Esophagus (tissue), 2 donors: ENCODE results near the gene PXDN. TPM values are rescaled to one million over a fixed set of nuclear protein-coding genes. Genes with fewer than 3 reads are reported as not detected.
A peak's percentile ranks its signal among the peaks of the same experiment; 100 is the strongest.
"Not testable (repeated sequence)": the region's sequence is repeated elsewhere in the genome, so short reads cannot be mapped to it uniquely, and the experiment has no call there.

Experiments used
- H3K27ac ChIP-seq, 2 donors: one replicate each; pipeline ENCODE4 v1.5.1; 2013; ENCODE audit warnings: low read depth in 2 of 2, mild to moderate bottlenecking in 2 of 2, inconsistent platforms in 1 of 2, low read length in 1 of 2, moderate library complexity in 1 of 2
- H3K27me3 ChIP-seq, 2 donors: one replicate each; pipeline ENCODE4 v1.6.1; 2013; ENCODE audit warnings: low read length in 2 of 2, control low read depth in 1 of 2, mild to moderate bottlenecking in 1 of 2; ENCODE audit not compliant: insufficient read depth in 2 of 2, control insufficient read depth in 1 of 2
- H3K36me3 ChIP-seq, 2 donors: one replicate each; pipeline ENCODE4 v1.6.1; 2013; ENCODE audit warnings: low read length in 1 of 2; ENCODE audit not compliant: control insufficient read depth in 2 of 2, insufficient read depth in 2 of 2
- H3K4me1 ChIP-seq, 2 donors: one replicate each; pipeline ENCODE4 v1.6.1; 2013; ENCODE audit warnings: low read length in 1 of 2; ENCODE audit not compliant: control insufficient read depth in 2 of 2, insufficient read depth in 2 of 2
- H3K4me3 ChIP-seq, 2 donors: one replicate each; pipeline ENCODE4 v1.5.1; 2013; ENCODE audit warnings: low read length in 2 of 2, mild to moderate bottlenecking in 2 of 2, low read depth in 1 of 2, moderate library complexity in 1 of 2
- H3K9me3 ChIP-seq, 2 donors: one replicate each; pipeline ENCODE4 v1.6.1; 2013; ENCODE audit warnings: mild to moderate bottlenecking in 2 of 2, low read depth in 1 of 2, low read length in 1 of 2, moderate library complexity in 1 of 2; ENCODE audit not compliant: control insufficient read depth in 2 of 2, insufficient read depth in 1 of 2
- WGBS, 2 donors: extraction: QIAGEN DNeasy Blood & Tissue Kit; methylation state at CpG; one replicate each; pipeline ENCODE4 v1.1.7; 2013; 5-methylcytosine and 5-hydroxymethylcytosine counted together
- polyA plus RNA-seq, 2 donors: library from polyadenylated mRNA; stranded (reverse); fragments of 200-250 nt; gene quantifications; one replicate each; pipeline ENCODE4 v1.2.3, GENCODE V29; 2013
- donor health status: healthy with polysubstance abuse.
- donor health status: Bipolar disorder and iron deficiency.

Gene PXDN
- polyA plus RNA-seq, 2 donors: 1.1 to 1.9 TPM

GRCh38 chr2:1716014-1716305 is 28.4 kb downstream of the PXDN start:
- not testable (repeated sequence) for H3K4me3 ChIP-seq, H3K36me3 ChIP-seq, H3K27me3 ChIP-seq, H3K9me3 ChIP-seq, H3K27ac ChIP-seq, H3K4me1 ChIP-seq
- whole genome bisulfite sequencing, 2 donors: 88 to 95% methylated on average over 2 of the region's 2 CpGs

- 58 to 67% methylated on average over 22 of the region's 22 CpGs for WGBS, 2 donors
- Histone ChIP-seq H3K4me1 (peaks cover 5 to 6% of the 10 kb centered on the region in 2 donors), H3K27ac (peak overlapping the region in 1 of 2 donors; percentile 6)
These were observed 28.9 kb downstream of the PXDN start for GRCh38 chr2:1715184-1716013.

GRCh38 chr2:1714291-1715064 is 29.8 kb downstream of the PXDN start:
- WGBS, 2 donors: 85 to 90% methylated on average over 17 of the region's 17 CpGs
- Histone ChIP-seq H3K4me3 (no peak overlapping the region), H3K36me3 (no peaks in the 10 kb centered on the region), H3K27ac (peak overlapping the region; percentile 6 to 11), H3K4me1 (peaks cover 5 to 6% of the 10 kb centered on the region in 2 donors), H3K9me3 (no peaks in the 10 kb centered on the region), H3K27me3 (no peaks in the 10 kb centered on the region)

More at GRCh38 chr2:1715184-1716013, 28.9 kb downstream of the PXDN start:
- Histone ChIP-seq H3K9me3 (no peaks in the 10 kb centered on the region), H3K36me3 (no peaks in the 10 kb centered on the region), H3K4me3 (no peak overlapping the region), H3K27me3 (no peaks in the 10 kb centered on the region)

GRCh38 chr2:1713839-1714236 is 30.5 kb downstream of the PXDN start:
- Histone ChIP-seq H3K36me3 (no peaks in the 10 kb centered on the region), H3K27me3 (no peaks in the 10 kb centered on the region), H3K27ac (no peak overlapping the region), H3K4me1 (peaks cover 5 to 7% of the 10 kb centered on the region in 2 donors), H3K4me3 (no peak overlapping the region), H3K9me3 (no peaks in the 10 kb centered on the region)
- 91% methylated on average over 9 to 10 of the region's 10 CpGs for WGBS, 2 donors

- no peaks in the 10 kb centered on the region for H3K27me3 ChIP-seq
- H3K27ac ChIP-seq: no peak overlapping the region
- no peaks in the 10 kb centered on the region for H3K9me3 ChIP-seq
- no peak overlapping the region for H3K4me3 ChIP-seq
- H3K4me1 ChIP-seq: peaks cover 5 to 8% of the 10 kb centered on the region in 2 donors
- 87 to 93% methylated on average over 22 of the region's 22 CpGs for WGBS, 2 donors
- no peaks in the 10 kb centered on the region for H3K36me3 ChIP-seq
These were observed 31.0 kb downstream of the PXDN start for GRCh38 chr2:1713142-1713838.

GRCh38 chr2:1709946-1710560 is 34.3 kb downstream of the PXDN start:
- Histone ChIP-seq H3K36me3 (no peaks in the 10 kb centered on the region), H3K27ac (no peak overlapping the region), H3K4me3 (no peak overlapping the region), H3K27me3 (no peaks in the 10 kb centered on the region), H3K4me1 (peaks cover 5 to 11% of the 10 kb centered on the region in 2 donors), H3K9me3 (no peaks in the 10 kb centered on the region)
- WGBS, 2 donors: 88 to 90% methylated on average over 15 of the region's 15 CpGs

GRCh38 chr2:1709335-1709605 is 35.0 kb downstream of the PXDN start:
- Histone ChIP-seq H3K4me3 (no peak overlapping the region), H3K9me3 (no peaks in the 10 kb centered on the region), H3K27me3 (no peaks in the 10 kb centered on the region), H3K4me1 (peaks cover 5 to 11% of the 10 kb centered on the region in 2 donors), H3K27ac (no peak overlapping the region), H3K36me3 (no peaks in the 10 kb centered on the region)
- 76 to 84% methylated on average over 5 to 8 of the region's 8 CpGs for whole genome bisulfite sequencing, 2 donors

GRCh38 chr2:1708476-1709334 is 35.6 kb downstream of the PXDN start:
- 68 to 73% methylated on average over 34 of the region's 34 CpGs for WGBS, 2 donors
- Histone ChIP-seq H3K4me1 (peaks cover under 1 to 11% of the 10 kb centered on the region in 2 donors), H3K4me3 (no peak overlapping the region), H3K27me3 (no peaks in the 10 kb centered on the region), H3K27ac (peak overlapping the region; percentile 37 to 56), H3K9me3 (no peaks in the 10 kb centered on the region), H3K36me3 (no peaks in the 10 kb centered on the region)
